HS-5 (cell line): ENCODE measurements around the gene CTDSPL.

Experiments used
- DNase-seq: peaks from one replicate; pipeline ENCODE4 v3.0.0-alpha.2; 2012; ENCODE audit warnings: low read depth

The CTDSPL gene

GRCh38 chr3:37943631-37944314 is 82.1 kb downstream of the CTDSPL start:
- DNase-seq = no peak

GRCh38 chr3:37944391-37944842 is 82.7 kb downstream of the CTDSPL start:
- no peak for DNase-seq

DNA sequence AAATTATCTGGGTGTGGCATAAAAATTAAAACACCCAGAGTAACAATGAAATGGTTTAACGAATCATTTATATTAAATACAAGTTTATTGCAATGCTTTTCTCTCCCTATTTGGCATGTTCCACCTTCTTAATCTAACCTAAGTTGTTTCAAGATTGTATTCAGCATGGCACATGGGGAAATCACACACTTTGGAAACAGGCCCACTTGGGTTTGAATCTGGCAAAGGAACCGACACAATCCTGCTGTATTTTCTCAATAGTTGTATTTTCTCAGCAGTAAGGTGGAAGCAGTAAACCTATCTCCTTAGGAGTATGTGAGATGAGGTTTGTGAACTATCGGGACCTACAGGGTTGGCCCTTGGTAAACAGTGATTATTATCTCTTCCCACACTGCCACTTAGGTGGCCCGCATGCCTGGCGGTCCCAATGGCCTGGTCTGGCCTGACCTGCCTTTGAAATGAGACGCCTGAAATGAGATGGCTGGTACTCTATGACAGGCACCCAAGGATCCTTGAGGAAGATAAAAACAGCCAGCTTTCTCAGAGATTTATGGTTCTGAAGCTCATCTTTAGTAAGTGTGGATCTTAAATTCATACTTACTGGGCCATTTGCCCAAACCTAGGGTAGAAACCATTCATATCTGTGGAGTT is 83.6 kb downstream of the CTDSPL start:
- DNase-seq = no peak

- no peak for DNase-seq
Measured at GRCh38 chr3:37945807-37946530, 84.3 kb downstream of the CTDSPL start.

GRCh38 chr3:37946531-37946889 is 84.8 kb downstream of the CTDSPL start:
- no peak for DNase-seq

DNA sequence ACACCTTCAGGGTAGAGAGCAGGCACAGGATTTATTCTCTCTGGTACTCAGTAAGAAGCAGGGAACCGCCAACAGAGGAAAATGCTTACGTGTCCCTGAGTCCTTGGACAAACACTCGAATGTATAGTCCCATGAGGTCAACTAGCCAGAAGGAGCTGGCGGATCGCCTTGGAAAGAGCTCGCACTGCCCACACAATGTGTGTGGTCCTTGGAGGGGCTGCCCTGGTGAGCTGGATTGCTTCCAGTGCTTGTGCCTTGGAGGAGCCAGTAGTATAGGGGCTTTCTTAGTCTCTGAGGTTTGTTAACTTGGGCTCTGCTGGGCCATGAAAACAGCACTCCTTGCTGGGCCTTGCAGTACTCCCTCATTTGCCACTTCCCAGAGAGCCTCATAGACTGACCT is 88.2 kb downstream of the CTDSPL start:
- DNase-seq = no peak

DNA sequence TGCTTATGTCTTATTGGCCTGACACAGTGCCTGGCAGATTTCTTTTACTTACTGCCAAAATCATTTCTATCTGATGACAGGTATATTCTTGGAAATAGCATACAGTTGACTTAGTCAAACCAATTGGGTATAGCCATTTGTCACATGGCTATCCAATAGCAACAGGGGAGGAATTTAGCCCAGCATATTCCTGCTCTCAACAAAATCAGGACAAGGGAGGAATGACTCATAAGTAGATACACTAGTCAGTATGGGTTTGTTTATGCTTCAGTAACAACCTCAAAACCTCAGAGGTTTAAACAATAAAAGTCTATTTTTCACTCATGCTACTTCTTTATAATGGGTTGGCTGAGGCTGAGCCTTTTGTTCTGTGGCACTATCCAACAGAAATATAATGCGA is 90.9 kb downstream of the CTDSPL start:
- no peak for DNase-seq

GRCh38 chr3:37953226-37953625 is 91.5 kb downstream of the CTDSPL start:
- DNase-seq = no peak

DNA sequence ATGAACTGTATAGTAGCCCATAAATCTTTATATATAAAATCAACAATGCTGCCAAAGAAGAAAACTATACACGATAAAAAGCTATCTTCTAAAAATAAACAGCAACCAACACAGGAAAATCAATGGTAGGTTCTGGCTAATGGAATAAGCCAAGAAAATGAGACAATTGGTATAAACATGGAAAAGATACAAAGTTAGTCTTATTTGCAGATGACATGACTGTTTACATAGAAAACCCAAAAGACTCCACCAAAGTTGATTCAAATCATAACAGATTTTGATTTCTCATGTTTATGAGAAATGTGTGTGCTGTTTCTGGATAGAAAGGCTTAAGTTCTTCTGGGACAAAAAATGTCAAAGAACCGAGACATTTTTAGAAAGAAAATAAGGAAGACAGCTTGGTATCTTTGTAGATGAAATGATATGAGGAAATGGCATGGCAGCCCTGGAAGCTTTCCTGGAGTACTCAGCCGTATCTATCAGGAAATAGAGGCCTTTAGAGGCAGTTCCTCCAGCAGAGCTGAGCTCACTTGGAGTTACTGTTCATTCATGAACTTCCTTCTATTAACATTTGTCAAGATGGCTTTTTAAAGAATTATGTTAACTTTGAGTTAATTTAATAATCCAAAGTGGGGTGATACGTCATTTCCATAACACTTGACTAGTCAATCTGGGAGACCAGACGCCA is 92.2 kb downstream of the CTDSPL start:
- no peak for DNase-seq

DNA sequence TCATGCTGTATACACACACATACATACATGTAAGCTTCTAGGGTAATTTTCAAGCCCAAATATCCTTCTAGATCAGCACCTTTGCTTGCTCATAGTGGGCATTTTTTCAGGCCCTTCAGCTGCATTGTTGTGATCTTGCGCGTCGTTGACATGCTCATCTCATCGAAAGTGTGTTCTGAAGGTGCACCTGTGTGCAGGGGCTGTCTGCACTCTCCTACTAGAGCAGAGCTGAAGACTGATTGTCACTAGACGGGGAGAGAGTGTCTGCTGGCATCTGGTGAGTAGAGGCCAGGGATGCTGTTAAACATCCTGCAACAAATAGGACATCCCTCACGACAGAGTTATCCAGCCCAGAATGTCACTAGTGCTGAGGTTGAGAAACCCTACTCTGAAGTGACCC is 93.2 kb downstream of the CTDSPL start:
- DNase-seq = no peak

GRCh38 chr3:37955918-37956707 is 94.4 kb downstream of the CTDSPL start:
- no peak for DNase-seq

- DNase-seq = no peak
Measured at GRCh38 chr3:37956723-37957538, 95.3 kb downstream of the CTDSPL start.

DNA sequence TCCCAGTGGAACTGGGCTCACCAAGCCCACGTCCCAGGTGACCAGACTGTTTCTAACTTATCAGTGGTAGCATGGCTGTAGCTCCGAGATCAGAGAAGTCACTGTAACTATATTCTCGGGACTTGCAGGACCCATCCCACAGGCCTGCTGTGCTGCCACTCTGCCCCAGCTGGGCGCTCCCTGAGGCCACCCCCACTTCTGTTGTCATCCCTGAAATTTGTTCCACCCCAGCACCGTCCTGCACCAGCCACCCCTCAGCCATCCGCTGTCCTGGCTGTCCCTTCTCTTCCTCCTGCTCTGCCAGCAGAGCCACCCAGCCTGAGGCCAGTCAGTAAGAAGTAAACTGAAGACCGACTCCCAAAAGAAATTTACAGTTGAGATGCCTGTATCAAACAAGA is 95.9 kb downstream of the CTDSPL start:
- no peak for DNase-seq

DNA sequence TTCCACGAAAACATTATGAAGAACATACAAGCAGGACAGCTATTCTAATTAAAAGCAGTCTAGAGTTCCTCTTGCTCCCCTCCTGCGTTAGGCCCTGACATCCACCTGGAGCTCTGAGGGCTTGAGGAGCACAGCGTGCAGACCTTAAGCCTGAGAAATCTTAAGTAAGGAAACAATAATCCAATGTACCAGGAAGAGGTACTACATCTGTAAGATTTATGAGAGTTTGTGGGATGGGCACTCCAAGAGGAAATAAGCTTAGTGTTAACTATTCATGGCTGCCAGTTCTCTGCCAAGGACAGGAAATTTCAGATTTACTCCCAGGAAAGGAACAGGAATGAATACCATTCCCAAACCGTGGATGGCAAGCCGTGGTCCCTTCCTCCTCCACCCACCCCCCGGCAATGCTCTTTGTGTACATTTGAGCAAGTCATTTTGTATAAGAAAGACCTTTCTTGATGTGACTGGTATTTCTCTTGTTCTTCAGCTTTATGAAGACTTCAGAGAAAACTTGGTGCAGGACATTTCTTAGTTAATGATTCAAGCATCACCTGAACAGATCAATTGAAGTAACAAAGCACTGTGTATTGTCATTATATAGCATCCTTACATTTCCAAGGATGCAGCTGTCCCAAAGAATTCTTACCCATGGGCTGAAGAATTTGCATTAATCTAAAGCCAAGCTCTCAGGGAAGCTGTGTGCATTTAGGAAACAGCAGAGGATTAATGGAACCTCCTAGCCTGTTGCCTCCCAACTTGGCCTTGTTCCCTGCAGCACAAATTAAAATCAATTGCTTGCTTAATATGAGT is 100.1 kb downstream of the CTDSPL start:
- DNase-seq = no peak

GRCh38 chr3:37963016-37963415 is 101.3 kb downstream of the CTDSPL start:
- no peak for DNase-seq

- DNase-seq = no peak
Measured at GRCh38 chr3:37963635-37964034, 102.0 kb downstream of the CTDSPL start.

DNA sequence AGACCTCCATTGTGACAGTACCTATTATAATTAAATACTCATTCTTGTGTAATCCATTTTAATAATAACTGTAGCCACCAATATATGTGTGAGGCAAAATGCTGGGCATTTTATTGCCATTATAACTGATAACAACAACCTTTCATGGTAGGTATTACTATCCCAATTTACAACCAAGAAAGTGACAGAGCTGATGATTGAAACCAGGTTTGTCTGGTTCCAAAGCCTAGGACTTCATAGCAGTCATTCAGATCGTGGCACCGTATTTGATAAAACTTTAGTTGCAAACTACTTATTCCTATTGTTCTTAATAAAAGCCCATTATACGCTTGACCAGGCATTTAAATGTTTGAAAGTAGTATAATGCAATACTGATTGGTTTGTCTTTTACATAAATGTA is 102.5 kb downstream of the CTDSPL start:
- no peak for DNase-seq

GRCh38 chr3:37964716-37965115 is 103.0 kb downstream of the CTDSPL start:
- no peak for DNase-seq

- no peak for DNase-seq
Measured at GRCh38 chr3:37967260-37967881, 105.7 kb downstream of the CTDSPL start.

- no peak for DNase-seq
Measured at GRCh38 chr3:37968199-37968598, 106.5 kb downstream of the CTDSPL start.
